AG08395 (cell line): ENCODE results near the gene NR1D1.
"Not testable (repeated sequence)": the region's sequence is repeated elsewhere in the genome, so short reads cannot be mapped to it uniquely, and the experiment has no call there.

Experiments
- DNase-seq: peaks from one replicate; pipeline ENCODE4 v3.0.0; 2012; ENCODE audit warnings: mixed read lengths, low spot score

The NR1D1 gene

DNA sequence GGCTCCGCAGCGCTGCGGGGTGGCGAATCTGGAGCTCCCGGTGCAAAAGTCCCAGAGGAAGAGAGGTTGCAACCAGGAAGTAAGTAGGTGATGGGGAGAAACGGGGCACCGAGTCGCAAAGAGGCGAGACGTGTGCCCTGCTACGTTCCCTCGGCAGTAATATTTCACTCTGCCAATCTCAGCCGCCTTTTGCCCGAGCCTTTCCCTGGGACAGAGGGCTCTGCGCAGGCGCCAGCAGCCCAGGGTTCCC, at the start of gene NR1D1:
Gene NR1D1, minus strand, starts transcription at position 171 of the 250 bp plus-strand sequence. CDS start 495 bp downstream, outside the sequence.
- no peak for DNase-seq

DNA sequence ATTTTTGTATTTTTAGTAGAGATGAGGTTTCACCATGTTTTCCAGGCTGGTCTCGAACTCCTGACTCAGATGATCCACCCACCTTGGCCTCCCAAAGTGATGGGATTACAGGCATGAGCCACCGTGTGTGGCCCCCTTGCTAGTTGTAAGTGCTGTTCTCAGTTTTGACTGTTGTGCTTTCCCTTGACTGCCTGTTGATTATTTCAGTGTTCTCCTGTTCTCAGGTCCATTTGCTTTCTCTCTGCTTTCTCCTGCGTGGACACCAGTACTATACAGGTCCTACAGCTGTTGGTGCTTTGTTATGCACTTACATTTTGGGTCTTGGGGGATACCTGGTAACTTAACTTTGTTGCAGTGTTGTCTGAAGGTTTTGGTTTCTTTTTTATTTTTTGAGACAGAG, 48.1 kb upstream of the NR1D1 start:
- no peak for DNase-seq

DNA sequence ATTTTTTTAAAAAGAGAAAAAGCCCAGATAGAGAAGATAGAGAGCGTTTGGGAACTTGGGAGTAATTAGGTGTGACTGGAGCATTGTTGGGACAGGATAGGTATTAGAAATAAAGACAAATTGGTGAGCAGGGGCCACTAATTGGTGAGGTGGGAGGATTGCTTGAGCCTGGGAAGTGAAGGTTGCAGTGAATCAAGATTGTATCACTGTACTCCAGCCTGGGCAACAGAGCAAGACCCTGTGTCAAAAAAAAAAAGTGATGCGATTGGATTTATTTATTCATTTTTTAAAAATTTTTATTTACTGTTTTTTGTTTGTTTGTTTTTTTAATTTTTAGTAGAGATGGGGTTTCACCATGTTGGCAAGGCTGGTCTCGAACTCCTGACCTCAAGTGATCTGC, 45.1 kb upstream of the NR1D1 start:
- no peak for DNase-seq

DNA sequence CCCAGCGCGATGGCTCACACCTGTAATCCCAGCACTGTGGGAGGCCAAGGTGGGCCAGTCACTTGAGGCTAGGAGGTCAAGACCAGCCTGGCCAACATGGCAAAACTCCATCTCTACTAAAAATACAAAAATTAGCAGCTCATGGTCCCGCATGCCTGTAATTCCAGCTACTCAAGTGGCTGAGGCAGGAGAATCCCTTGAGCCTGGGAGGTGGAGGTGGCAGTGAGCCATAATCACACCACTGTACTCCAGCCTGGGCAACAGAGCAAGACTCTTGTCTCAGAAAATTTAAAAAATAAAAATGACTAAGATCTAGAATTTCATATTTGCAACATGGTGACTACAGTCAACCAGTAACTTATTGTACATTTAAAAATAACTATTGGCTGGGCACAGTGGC, 42.8 kb upstream of the NR1D1 start:
- not testable (repeated sequence) for DNase-seq

DNA sequence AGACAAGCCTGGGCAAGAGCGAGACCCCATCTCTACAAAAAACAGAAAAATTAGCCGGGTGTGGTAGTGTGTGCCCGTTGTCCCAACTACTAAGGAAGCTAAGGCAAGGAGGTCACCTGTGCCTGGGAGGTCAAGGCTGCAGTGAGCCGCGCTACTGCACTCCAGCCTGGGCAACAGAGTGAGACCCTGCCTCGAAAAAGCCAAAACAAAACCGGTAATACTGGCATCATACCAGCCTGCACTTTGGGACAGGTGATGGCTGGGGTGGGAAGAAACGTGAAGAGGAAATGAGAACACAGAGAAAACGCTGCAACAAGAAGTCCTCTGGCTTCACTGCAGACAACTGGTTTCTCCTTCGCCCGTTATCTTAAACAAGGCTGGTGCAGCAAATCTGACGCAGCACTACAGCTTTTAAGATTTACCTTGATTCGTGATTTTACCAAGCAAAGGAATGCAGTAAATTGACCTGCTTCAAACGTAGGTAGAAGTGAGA, 39.2 kb upstream of the NR1D1 start:
- no peak for DNase-seq

DNA sequence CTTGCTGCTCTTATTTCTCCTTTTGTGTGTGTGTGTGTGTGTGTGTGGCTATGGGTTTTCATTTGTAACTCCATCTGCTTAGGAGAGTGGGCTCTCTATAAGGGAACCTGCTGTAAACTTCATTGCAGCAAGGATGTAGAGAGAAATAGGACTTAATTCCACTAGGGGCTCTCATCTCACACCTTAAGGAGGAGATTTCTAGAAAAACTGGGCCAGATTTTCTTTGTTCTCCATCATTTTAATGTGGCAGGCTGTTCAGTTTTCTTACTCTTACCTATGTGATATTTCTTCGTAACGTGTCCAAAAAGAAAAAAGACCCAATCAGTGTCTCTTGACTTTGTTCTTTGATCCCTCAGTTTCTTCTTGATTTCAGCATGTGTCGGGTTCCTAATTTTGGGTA, 35.4 kb upstream of the NR1D1 start:
- DNase-seq: no peak

DNA sequence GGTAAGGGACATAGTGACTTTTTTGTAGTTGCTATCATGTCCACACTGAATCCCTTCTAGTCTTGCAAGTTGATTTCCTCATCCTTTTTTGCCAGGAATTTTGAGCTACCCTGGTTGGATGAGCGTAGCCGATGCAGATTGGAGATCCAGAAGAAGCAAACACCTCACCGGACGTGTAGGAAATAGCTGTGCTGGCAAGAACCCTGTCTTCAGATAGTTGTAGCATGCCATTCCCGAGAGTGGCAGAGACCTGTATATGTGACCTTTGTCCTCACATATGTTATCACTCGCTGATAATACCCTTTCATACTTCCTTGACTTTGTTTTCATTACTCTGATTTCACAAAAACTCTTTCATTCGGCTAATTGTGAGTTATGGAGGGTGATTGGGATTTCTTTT, 33.8 kb upstream of the NR1D1 start:
- DNase-seq: no peak

DNA sequence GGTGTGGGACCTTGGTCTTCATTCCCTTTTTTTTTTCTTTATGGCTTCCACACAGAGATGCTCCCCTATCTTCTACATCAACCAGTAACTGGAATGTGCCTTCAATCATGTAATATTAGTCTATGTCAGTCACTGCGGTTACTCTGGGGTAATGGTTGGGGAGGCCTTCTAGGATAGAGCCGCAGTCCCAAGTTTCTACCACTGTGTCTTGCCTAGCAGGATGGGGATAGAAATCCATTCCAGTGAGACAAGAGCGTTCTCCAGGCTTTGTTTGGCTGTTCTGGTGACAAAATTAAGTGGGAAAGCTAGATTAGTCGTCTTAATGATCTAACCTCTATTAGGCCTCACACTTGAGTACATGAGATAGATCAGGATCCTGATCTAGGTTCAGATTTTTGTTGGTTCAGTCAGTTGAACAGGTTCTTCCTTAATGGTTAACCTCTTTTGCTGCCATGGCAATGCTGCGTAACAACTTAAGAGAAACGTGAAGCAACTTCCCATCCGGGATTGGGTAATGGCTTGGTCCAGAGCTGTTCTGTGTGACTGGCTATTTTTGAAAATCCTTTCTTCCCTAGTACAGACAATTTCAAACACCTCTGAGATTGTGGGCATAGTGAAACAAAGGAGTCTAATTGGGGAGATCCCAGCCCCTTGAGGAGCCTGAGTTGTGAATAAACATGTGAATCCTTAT, 30.1 kb upstream of the NR1D1 start:
- no peak for DNase-seq

DNA sequence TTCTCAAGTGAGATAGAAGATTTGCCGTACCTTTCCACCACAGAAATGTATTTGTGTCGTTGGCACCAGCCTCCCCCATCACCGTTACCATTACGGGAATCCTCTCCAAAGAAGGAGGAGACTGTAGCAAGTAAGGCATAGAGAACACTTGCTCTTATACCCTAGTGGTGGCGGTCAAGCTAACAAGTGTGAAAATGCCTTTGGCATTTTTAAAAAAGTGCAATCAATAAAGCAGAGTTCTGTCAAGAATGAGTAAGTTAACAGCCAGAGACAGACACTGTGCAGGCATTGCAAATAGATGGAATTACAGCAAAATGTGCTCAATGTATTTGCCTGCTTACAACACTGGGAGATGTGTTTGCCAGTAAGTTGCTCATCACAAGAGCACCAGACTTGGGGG, 29.1 kb upstream of the NR1D1 start:
- DNase-seq: no peak

DNA sequence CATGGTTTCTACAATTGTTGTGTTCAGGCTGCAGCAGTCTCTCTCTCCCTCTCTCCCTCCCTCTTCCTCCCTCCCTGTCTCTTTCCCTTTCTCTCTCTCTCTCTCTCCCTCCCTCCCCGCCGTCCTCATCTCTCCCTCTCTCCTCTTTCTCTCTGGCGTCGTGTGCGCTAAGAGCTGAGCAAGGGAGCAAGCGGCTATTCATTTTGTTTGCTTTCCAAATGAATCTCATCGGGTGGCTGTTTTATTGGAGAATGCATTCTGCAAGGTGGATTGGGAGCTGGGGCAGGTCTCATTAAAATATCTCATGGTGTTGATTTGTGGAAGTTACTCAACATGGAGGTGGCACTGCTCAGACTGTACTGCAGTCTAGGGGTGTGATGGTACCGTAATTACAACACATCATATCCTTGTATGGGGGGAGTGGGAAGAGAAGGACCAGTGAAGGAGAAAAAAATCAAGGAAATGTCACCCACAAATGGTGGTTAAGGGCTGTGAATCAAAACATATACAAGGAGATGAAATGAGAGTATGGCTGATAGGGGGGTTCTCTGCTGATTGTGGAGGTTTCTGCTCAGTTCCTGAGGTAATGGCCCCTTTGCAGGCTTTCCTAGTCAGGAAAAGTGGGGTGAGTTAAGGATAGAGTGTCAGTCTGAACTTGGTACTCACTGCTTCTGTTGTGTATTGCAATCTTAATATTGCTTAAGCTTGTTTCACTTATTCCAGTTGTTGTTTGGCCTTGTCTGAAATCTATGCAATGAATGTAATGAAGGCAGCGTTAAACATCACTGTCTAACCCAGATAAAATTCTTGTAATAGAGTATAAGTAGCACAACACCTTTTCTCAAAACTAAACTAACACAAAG, 24.1 kb upstream of the NR1D1 start:
- DNase-seq: no peak

DNA sequence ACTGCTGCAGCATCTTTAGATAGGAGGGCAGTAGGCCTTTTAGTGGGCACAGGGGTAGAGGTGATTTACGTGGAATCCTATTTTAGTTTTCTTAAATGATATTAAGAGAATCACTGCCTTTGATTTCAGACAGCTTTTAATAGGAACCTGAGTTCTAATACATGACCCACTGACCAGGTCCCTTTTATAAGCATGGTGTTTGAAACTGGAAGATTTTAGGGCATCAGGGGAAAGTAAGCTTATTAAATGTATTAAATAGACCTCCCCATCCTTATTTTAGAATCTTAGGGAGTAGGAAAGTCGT, 23.4 kb upstream of the NR1D1 start:
- no peak for DNase-seq

DNA sequence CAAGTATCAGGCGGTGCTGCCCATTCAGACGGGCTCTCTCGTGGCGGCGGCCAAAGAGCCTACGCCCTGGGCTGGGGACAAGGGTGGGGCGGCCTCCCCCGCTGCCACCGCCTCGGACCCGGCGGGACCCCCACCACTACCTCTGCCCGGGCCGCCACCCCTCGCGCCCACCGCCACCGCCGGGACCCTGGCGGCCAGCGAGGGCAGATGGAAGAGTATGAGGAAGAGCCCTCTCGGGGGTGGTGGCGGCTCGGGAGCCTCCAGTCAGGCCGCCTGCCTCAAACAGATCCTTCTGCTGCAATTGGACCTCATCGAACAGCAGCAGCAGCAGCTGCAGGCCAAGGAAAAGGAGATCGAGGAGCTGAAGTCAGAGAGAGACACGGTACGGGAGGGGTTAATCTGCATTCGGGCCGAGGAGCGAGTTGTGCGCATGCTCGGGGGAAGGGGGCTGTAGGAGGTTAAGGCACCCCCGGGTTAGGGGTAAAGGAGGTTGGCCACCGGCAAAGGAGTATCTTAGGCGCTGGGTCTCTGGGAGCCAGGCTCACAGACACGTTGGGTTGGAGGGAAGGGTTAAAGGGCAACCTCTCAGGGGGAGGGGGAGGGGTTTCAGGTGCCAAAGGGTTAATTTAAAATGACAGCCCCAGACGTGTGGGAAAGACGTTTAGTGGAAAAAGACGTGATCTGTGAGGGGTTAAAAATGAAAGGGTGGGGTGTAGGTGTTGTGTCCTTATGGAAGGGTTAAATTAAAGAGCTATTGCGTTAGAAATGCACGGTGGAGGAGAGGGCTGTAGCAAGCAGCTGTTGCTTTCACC, 22.8 kb upstream of the NR1D1 start:
- peak; percentile 65 for DNase-seq

DNA sequence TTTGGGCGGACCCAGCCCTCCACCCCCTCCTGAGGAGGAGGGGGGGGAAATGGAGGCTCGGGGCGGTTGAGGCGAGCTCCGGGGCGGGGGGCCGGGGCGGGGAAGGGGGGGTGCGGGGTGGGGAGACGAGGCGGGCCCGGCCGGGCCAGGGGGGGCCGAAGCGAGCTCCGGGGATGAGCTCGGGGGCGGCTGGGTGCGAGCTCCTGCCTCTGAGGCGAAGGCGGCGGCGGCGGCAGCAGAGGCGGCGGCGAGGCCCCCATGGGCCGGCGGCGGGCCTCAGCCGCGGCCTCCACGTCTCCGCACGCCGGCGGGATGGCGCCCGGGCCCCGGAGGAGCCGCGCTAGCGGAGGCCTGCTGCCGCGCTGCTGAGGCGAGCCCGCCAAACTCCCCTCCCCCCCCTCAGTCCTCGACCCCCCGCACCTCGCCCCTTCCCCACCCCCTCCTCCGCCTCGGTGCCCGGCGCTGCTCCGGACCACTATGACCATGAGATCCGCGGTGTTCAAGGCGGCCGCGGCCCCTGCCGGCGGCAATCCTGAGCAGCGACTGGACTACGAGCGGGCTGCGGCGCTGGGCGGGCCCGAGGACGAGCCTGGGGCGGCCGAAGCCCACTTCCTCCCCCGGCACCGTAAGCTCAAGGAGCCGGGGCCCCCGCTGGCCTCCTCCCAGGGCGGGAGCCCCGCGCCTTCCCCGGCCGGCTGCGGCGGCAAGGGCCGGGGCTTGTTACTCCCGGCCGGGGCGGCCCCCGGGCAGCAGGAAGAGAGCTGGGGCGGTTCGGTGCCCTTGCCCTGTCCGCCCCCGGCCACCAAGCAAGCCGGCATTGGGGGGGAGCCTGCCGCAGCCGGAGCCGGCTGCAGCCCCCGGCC, 22.0 kb upstream of the NR1D1 start:
- DNase-seq: peak; percentile 70

DNA sequence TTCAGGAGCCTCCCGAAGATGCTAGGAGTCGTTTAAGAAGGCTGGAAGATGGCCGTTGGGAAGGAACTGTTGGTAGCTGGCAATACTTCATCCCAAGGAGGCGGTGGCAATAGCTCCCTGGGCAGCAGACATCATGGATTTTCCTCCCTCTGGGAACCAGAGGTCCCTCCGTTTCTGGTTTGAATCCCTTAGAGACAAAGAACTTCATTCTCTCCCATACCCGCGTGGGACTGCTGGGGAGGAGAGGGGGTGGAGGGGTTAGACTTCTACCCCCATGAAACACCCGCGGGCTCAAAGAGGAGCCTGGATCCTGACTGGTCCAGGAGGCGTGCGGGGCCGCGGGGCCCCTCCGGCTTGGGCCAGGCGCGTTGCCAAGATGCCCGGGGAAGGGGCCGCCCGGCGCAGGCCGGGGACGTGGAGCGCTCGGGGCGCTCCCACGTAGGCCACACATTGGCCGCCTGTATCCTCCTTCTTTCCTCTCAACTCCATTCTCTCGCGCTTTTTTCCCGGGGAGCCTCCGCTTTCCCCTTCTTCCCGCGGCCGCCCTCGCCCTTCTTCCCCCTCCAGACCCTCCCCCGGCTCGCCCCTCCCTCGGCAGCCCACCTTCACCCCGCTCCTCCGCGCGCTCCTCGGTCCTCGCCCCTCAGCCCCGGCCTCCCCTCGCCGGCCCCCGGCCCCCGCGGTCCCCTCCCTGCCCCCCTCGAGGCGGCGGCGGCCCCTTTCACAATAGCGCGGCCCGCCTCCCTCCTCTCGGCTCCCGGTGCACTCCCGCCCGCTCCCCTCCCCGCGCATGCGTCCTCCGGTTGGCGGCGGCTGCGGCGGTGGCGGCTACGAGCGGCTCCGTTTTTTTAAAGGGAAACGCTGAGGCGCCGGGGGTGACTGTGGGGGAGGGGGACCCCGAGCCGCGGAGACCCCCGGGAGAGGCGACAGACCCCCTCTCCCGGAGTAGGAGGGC, 21.1 kb upstream of the NR1D1 start, which contains the start of gene MSL1:
Gene MSL1, plus strand, starts transcription at position 791 of the 955 bp plus-strand sequence. CDS start 642 bp downstream, outside the sequence.
- peak; percentile 96 for DNase-seq

DNA sequence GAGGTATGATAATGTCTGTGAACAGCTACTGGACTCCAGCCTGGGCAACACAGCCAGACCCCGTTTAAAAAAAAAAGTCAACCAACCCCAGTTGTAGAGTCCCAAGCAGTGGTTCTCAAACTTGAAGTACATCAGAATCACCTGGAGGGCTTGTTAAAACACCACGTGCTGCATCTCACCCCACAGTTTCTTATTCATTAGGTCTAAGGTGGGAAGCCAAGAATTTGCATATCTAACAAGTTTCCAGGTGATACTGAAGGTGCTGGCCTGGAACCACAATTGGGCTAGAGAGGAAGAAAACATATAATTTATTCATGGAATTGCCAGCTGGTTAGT, 14.7 kb upstream of the NR1D1 start:
- DNase-seq: no peak

DNA sequence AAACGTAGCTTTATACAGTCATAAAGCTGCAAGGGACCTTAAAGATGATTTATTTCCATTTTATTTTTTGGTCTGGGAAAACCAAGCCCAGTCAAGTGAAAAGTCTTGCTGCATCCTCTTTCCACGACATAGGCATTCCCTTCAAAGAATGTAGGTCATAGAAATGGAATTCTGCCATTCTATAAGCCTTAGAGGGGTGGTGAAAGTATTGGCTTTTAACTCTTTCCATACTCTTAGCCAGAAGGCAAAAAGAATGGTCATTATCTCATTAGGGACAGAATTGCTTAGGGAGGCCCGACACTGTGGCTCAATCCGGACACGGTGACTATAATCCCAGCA, 13.5 kb upstream of the NR1D1 start:
- no peak for DNase-seq

DNA sequence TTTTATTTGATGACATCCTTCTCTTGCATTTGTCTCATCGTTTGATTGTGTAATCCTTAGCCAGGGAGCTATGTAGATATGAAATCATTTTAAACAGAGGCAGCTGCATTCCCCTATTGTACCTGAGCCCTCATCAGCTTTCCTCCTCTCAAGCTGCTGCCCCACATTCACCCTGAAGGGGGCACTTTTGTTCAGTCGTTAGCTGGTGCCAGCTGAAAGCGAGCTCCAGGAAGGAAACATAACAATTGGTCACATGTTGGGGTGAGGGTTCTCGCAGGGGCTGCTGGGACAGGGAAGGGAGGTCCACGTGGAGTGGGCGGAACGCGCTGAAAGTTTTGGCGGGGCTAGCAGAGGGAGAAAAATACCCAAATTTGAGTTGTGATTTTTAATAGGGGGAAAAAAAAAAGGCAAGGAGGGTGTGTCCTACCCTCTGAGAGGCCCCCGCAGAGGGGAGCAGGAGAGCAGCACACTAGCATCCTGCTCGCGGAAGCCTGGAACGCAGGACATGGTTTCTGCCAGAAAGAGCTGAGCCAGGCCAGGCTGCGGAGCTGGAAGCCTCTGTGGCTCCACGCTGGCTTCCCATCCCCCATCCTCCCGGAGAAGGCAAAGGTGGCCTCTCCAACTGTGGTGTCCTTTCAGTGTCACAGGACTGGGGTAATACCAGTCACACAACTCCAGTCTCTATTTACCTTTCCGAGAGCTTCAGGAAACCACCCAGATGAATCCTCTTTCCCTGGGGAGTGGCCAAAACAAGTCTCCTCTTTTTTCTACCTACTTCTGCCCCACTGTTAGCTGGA, 12.9 kb upstream of the NR1D1 start:
- DNase-seq: peak; percentile 94

DNA sequence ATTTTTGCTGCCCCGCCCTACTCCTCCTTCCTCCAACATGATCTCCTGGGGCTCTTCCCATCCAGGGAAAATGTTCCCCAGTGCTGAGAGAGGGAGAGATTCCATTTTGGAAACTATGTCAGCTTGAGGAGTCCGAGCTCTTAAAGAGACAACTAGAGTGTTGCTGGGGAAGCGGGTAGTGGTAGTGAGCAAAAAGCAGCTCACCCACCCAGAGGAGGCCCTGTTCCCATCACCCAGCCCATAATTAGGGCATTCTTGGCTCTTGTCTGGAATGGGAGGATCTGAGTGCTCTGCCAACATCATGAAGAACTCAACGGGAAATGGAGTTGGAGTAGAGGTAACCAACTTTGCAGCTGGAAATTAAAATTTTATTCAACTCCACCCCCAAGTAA, 12.3 kb upstream of the NR1D1 start:
- no peak for DNase-seq

DNA sequence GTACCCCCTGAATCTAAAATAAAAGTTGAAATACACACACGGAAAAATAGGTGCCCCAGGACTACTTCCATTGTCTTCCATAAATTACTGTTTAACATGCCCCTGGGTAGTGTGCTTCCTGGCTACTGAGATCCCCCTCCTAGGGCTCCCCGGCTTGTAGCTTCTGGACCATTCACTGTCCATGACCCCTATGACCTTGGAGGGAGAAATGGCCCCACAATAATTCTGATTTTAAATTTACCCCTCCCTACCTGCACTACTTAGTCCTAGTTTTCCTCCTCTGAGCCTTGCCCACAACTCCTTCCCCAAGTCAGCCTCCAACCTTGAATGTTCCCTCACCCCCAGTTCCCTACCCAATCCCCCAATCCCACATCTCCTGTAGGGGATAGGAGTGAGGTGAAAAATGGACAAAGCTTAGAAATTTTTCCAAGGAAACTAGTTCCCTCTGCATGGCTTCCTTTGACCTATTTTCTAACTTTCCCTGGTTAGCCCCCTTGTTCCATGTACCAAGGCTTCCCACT, 11.9 kb upstream of the NR1D1 start:
- DNase-seq: no peak
